MM.1S (cell line): ENCODE measurements around the gene LCTL.

Experiments used
- DNase-seq: peaks from one replicate; pipeline ENCODE4 v3.0.0-alpha.2; 2015
- H2AFZ ChIP-seq: fragments of 300-600 bp; sonication (generic); 2 replicates; pipeline ENCODE4 v1.6.0; 2016; ENCODE audit warnings: antibody characterized with exemption, low read length
- H3F3A ChIP-seq: fragments of 300-600 bp; sonication (generic); 2 replicates; pipeline ENCODE4 v1.6.1; 2016; ENCODE audit warnings: mild to moderate bottlenecking, antibody characterized with exemption, low read length, moderate library complexity, mixed read lengths; ENCODE audit not compliant: insufficient read depth
- H3K27ac ChIP-seq: fragments of 300-600 bp; sonication (generic); 2 replicates; pipeline ENCODE4 v1.5.1; 2016; ENCODE audit warnings: mild to moderate bottlenecking, low read length
- H3K27me3 ChIP-seq: fragments of 300-600 bp; sonication (generic); replicated peaks from 2 replicates; pipeline ENCODE4 v1.6.0; 2016; ENCODE audit warnings: low read length; ENCODE audit not compliant: insufficient read depth
- H3K36me3 ChIP-seq: fragments of 300-600 bp; sonication (generic); replicated peaks from 2 replicates; pipeline ENCODE4 v1.6.1; 2016; ENCODE audit warnings: mild to moderate bottlenecking, low read length, mixed read lengths; ENCODE audit not compliant: insufficient read depth
- H3K4me1 ChIP-seq: fragments of 300-600 bp; sonication (generic); 2 replicates; pipeline ENCODE4 v1.6.1; 2016; ENCODE audit warnings: low read length, mixed read lengths
- H3K4me2 ChIP-seq: fragments of 300-600 bp; sonication (generic); 2 replicates; pipeline ENCODE4 v1.6.0; 2016; ENCODE audit warnings: low read depth, low read length
- H3K4me3 ChIP-seq: fragments of 300-600 bp; sonication (generic); 2 replicates; pipeline ENCODE4 v1.5.1; 2016; ENCODE audit warnings: low read length, mixed read lengths
- H3K79me2 ChIP-seq: fragments of 300-600 bp; sonication (generic); 2 replicates; pipeline ENCODE4 v1.6.1; 2016; ENCODE audit warnings: mixed run types, low read length, mixed read lengths
- H3K9ac ChIP-seq: fragments of 300-600 bp; sonication (generic); 2 replicates; pipeline ENCODE4 v1.6.1; 2016; ENCODE audit warnings: low read length, mixed read lengths
- H3K9me2 ChIP-seq: fragments of 300-600 bp; sonication (generic); replicated peaks from 2 replicates; pipeline ENCODE4 v1.6.1; 2016; ENCODE audit warnings: mild to moderate bottlenecking, low read length, mixed read lengths; ENCODE audit not compliant: insufficient read depth
- H3K9me3 ChIP-seq: fragments of 300-600 bp; sonication (generic); replicated peaks from 2 replicates; pipeline ENCODE4 v1.6.1; 2016; ENCODE audit warnings: mild to moderate bottlenecking, low read length, mixed read lengths; ENCODE audit not compliant: insufficient read depth
- H4K20me1 ChIP-seq: fragments of 300-600 bp; sonication (generic); 2 replicates; pipeline ENCODE4 v1.6.1; 2016; ENCODE audit warnings: mild to moderate bottlenecking, low read length, moderate library complexity, mixed read lengths; ENCODE audit not compliant: insufficient read depth
- CTCF ChIP-seq: fragments of 300-600 bp; sonication (generic); IDR thresholded peaks from 2 replicates; pipeline ENCODE4 v1.5.1; 2016; ENCODE audit warnings: antibody characterized with exemption, low read length, mixed read lengths
- EZH2 ChIP-seq: fragments of 300-600 bp; sonication (generic); optimal IDR thresholded peaks from 2 replicates; pipeline ENCODE3; 2017; ENCODE audit warnings: low read depth, mild to moderate bottlenecking, antibody characterized with exemption, low read length, mixed read lengths
- EZH2phosphoT487 ChIP-seq: fragments of 300-600 bp; sonication (generic); IDR thresholded peaks from 2 replicates; pipeline ENCODE4 v1.6.1; 2018; ENCODE audit warnings: antibody characterized with exemption, low read length

LCTL gene

GRCh38 chr15:66555685-66556084 lies 10.1 kb downstream of the LCTL start:
- TF ChIP-seq CTCF (no peak), EZH2phosphoT487 (no peak), EZH2 (no peak)
- Histone ChIP-seq H3F3A (no peaks in the 10 kb centered on the region), H3K9me2 (no peaks in the 10 kb centered on the region), H3K4me3 (no peak overlapping the region), H3K9me3 (no peaks in the 10 kb centered on the region), H3K4me1 (no peaks in the 10 kb centered on the region), H3K36me3 (no peaks in the 10 kb centered on the region), H3K79me2 (no peaks in the 10 kb centered on the region), H3K27me3 (no peaks in the 10 kb centered on the region), H3K27ac (no peak overlapping the region), H4K20me1 (no peaks in the 10 kb centered on the region), H3K4me2 (no peak overlapping the region), H2AFZ (no peak overlapping the region), H3K9ac (no peak overlapping the region)
- no peak for DNase-seq

GRCh38 chr15:66545255-66545654 lies 20.5 kb downstream of the LCTL start:
- Histone ChIP-seq H3K4me2 (no peak overlapping the region), H3K36me3 (no peaks in the 10 kb centered on the region), H3F3A (no peaks in the 10 kb centered on the region), H3K9ac (no peak overlapping the region), H3K9me2 (no peaks in the 10 kb centered on the region), H3K27ac (no peak overlapping the region), H3K27me3 (no peaks in the 10 kb centered on the region), H3K4me3 (no peak overlapping the region), H3K4me1 (no peaks in the 10 kb centered on the region), H4K20me1 (no peaks in the 10 kb centered on the region), H2AFZ (no peak overlapping the region), H3K79me2 (no peaks in the 10 kb centered on the region), H3K9me3 (no peaks in the 10 kb centered on the region)
- TF ChIP-seq CTCF: no peak
- TF ChIP-seq EZH2phosphoT487: no peak
- TF ChIP-seq EZH2: no peak
- no peak for DNase-seq

DNA sequence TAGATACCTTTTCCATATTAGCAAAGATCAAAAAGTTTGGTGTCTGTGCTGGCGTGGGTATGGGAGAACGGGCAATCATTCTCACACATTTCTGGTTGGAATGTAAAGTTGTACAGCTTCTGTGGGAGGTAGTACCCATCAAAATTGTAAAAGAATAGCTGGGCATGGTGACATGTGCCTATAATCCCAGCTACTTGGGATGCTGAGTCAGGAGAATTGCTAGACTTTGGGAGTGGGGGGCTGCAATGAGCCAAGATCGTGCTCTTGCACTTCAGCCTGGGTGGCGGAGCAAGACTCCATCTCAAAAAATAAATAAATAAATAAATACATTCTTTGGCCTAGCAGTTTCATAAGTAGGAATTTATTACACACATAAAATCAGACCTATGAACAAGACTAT lies 22.9 kb downstream of the LCTL start:
- H3F3A ChIP-seq: no peaks in the 10 kb centered on the region
- H3K27ac ChIP-seq: no peak overlapping the region
- no peak overlapping the region for H3K4me2 ChIP-seq
- no peaks in the 10 kb centered on the region for H3K4me1 ChIP-seq
- DNase-seq: no peak
- H3K27me3 ChIP-seq: no peaks in the 10 kb centered on the region
- H4K20me1 ChIP-seq: no peaks in the 10 kb centered on the region
- H3K79me2 ChIP-seq: no peaks in the 10 kb centered on the region
- H3K36me3 ChIP-seq: no peaks in the 10 kb centered on the region
- TF ChIP-seq EZH2 (no peak), CTCF (no peak), EZH2phosphoT487 (no peak)
- no peak overlapping the region for H3K9ac ChIP-seq
- no peak overlapping the region for H2AFZ ChIP-seq
- H3K9me2 ChIP-seq: no peaks in the 10 kb centered on the region
- H3K9me3 ChIP-seq: no peaks in the 10 kb centered on the region
- no peak overlapping the region for H3K4me3 ChIP-seq
